ENCODE measurements around the gene LMTK2.

The LMTK2 gene

DNA sequence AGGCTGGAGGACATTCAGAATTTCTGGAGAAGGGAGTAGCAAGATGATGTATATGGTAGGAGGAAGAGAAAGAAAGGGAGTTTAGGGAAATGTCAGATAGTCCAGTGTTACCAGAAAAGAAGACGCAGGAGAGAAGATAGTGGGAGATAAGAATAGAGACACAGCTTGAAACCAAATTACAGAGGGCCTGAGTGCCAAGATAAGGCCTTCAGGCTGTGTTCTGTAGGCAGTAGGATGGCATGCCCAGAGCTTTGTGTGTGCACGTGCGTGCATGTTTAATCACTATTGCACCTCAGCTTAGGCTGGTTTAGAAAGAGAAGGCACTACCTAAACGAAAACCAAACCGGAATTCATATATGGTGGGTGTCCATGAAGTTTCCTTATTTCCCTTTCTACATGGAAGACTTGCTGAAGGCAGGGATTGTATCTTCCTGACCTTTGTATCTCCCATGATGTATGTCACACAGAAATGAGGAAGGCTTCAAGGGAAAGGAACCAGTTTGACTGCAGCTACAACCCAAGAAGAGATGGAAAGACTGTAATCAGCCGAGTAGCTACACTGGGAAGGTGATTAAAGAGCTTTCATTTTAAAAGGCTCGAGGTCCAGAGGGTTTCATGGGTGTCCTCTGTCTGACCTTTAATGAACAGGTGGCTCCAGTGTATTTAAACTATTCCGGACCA lies 68.7 kb downstream of the LMTK2 start:
- H3K27ac ChIP-seq = peak overlapping the region; percentile 64
- no peak for TF ChIP-seq CTCF (conservative IDR thresholded peaks at IDR 0.05)

DNA sequence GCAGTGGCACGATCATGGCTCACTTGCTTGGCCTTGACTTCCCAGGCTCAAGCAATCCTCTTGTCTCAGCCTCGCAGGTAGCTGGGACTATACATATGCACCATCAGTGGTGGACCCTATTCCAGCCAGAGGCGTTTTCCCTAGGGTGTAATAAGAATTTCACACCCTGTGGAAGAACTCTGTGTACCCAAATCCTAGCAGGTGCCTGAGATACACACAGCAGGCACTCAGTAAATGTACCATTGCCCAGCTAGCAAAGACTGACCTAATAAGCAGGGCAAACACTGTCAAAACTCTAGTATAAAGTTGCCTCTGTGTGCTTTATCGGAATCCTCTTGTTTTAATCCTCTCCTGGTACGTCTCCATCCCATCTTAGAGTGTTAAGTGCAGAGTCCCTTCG lies 70.9 kb downstream of the LMTK2 start:
- peak overlapping the region; percentile 94 for H3K27ac ChIP-seq
- TF ChIP-seq CTCF (conservative IDR thresholded peaks at IDR 0.05) = no peak

DNA sequence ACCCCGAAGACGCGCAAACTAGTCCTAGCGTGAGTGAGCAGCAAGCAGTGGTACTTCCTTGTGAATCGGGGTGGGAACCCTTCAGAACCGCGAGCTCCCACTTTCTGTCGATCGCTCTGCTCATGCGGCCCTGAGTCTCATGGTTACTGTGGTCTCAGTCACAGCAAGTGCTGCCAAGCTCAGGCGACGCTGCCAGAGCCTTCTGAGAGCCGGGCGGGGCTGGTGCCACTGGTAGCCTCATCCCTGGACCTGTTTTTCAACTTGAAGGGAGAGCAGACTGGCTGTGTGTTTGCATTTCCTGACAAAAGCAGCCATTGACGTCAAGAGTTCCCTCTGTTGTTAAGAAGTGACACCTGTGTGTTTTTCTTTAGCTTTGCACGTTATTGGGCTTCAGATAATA lies 71.7 kb downstream of the LMTK2 start:
- peak overlapping the region; percentile 94 for H3K27ac ChIP-seq
- no peak for TF ChIP-seq CTCF (conservative IDR thresholded peaks at IDR 0.05)

DNA sequence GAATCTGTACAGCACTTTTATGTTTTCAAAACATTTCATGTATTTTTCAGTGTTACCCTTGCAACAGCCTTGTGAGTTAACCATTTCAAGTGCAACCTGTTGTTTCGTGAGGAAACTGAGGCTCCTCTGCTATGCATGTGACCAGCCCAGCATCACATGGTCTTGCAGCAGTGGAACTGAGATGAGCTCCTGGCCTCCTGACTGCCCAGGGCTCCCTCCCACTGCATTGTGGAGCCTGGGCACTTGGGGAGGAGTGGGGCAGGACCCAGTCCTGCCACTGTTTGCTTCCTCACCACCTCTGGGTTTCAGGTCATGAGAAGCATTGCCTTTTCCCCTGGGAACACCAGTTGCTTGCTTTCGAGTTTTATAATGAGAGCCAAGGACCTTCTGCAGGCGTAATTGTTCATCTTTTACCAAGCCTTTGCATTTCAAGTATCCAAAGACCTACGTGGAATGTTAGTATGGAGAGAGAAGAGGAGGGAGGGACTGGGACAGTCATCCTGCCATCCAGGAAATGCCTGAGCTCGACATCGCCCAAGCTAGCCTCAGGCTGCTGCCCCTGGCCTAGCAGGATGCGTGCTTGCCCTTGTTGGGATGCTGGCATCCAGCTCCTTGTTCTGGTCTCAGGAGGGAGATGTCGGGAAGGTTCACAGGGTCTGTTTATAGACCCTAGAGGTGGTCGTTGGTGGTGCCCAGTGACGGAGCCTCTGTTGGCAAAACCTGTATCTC lies 72.3 kb downstream of the LMTK2 start:
- peak overlapping the region; percentile 94 for H3K27ac ChIP-seq

GRCh38 chr7:98180751-98181150 lies 74.1 kb downstream of the LMTK2 start:
- no peak overlapping the region for H3K27ac ChIP-seq
- no peak for TF ChIP-seq CTCF (conservative IDR thresholded peaks at IDR 0.05)

More for the DNA sequence above, 72.3 kb downstream of the LMTK2 start:
- TF ChIP-seq CTCF (conservative IDR thresholded peaks at IDR 0.05) = no peak

DNA sequence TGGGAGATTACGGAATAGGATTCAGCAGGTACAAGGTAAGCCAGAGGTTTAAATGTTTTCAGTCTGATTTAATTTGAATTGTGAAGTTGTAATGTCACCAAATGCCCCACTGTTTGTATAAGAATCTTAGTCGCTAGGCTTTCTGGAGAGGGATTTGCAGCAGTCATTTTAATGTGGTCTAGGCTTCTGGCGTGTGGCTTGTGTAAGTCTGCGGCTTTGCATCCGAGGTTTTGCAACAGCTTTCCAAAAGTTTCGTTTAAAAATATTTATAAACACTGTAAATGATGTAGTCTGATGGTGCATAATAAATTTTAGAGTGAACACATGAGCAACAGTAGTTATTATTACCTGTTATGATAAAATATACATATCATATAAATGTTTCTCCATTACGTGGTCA lies 78.4 kb downstream of the LMTK2 start:
- H3K27ac ChIP-seq = no peak overlapping the region
- TF ChIP-seq CTCF (conservative IDR thresholded peaks at IDR 0.05) = no peak

DNA sequence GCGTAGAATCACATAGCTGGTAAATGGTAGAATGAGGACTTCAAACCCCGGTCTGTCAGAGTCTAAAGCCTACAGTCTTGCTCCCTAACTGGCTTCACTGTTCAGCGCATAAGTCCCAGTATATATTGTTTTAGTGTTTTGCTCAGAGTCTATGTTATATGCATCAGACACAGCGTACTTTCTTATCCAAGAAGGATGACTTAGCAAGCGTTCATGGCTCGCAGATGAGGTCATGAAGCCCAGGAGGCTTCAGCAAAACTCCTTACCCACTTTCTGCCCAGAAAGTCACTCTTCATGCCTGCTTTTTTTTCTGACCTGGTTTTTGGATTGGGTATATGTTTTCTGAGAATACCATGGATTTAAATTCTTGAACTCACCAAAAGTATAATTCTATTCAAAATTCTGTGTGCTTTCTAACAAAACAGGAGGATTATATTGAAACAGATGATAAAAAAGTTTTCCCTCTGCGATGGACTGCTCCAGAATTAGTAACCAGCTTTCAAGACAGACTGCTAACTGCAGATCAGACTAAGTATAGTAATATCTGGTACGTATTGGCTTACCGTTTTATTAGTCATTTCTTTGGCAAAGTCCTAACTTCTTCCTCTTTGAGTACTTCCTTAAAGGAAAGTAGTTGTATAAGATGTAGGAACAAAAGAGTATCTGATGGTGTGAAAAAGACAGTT lies 79.9 kb downstream of the LMTK2 start:
- H3K27ac ChIP-seq = peak overlapping the region; percentile 10; the same call in 1 of the 2 replicates
- TF ChIP-seq CTCF (conservative IDR thresholded peaks at IDR 0.05) = no peak
